HL-60 (cell line): ENCODE results near the gene GSDMA.

Experiments used
- POLR2AphosphoS5 ChIP-seq: IDR thresholded peaks from 2 replicates; pipeline ENCODE4 v1.6.1; 2012; ENCODE audit warnings: low read depth
- SPI1 ChIP-seq: IDR thresholded peaks from 2 replicates; pipeline ENCODE4 v1.6.1; 2012; ENCODE audit warnings: low read depth, mild to moderate bottlenecking, borderline replicate concordance
- TF ChIP-seq, protein P1 (sequence below): IDR thresholded peaks from one replicate; pipeline ENCODE4 v1.5.1; 2011; ENCODE audit warnings: low read length, control low read depth, inconsistent platforms; ENCODE audit not compliant: insufficient read depth
- TF ChIP-seq, protein P2 (sequence below): IDR thresholded peaks from 2 replicates; pipeline ENCODE4 v1.6.1; 2012; ENCODE audit warnings: low read depth; ENCODE audit not compliant: insufficient replicate concordance

DNA sequence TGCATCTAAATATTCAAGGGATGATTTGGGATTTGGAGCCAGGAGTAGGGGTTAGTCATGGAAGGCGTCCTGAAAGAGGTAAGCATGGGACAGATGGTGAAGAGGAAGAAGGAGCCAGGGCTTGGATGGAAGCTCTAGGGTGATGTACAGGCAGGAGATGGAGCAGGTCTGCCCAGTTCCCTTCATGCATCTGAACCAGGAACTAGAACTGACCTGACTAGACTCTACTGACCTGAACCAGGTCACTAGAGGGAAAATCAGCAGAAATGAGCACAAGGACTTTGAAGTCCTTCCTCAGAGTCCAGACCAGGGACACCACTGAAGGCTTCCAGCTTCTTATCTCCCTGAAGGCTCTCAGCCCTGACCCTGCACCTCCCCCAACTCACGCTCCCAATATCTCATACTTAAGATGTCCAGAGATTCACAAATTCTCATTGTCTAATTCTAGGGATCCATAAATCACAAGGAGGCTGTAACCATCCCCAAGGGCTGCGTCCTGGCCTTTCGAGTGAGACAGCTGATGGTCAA lies 8.3 kb downstream of the GSDMA start:
- TF ChIP-seq, protein P1, sequence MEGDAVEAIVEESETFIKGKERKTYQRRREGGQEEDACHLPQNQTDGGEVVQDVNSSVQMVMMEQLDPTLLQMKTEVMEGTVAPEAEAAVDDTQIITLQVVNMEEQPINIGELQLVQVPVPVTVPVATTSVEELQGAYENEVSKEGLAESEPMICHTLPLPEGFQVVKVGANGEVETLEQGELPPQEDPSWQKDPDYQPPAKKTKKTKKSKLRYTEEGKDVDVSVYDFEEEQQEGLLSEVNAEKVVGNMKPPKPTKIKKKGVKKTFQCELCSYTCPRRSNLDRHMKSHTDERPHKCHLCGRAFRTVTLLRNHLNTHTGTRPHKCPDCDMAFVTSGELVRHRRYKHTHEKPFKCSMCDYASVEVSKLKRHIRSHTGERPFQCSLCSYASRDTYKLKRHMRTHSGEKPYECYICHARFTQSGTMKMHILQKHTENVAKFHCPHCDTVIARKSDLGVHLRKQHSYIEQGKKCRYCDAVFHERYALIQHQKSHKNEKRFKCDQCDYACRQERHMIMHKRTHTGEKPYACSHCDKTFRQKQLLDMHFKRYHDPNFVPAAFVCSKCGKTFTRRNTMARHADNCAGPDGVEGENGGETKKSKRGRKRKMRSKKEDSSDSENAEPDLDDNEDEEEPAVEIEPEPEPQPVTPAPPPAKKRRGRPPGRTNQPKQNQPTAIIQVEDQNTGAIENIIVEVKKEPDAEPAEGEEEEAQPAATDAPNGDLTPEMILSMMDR, result no peak
- TF ChIP-seq POLR2AphosphoS5 (no peak), SPI1 (no peak)
- TF ChIP-seq, protein P2, sequence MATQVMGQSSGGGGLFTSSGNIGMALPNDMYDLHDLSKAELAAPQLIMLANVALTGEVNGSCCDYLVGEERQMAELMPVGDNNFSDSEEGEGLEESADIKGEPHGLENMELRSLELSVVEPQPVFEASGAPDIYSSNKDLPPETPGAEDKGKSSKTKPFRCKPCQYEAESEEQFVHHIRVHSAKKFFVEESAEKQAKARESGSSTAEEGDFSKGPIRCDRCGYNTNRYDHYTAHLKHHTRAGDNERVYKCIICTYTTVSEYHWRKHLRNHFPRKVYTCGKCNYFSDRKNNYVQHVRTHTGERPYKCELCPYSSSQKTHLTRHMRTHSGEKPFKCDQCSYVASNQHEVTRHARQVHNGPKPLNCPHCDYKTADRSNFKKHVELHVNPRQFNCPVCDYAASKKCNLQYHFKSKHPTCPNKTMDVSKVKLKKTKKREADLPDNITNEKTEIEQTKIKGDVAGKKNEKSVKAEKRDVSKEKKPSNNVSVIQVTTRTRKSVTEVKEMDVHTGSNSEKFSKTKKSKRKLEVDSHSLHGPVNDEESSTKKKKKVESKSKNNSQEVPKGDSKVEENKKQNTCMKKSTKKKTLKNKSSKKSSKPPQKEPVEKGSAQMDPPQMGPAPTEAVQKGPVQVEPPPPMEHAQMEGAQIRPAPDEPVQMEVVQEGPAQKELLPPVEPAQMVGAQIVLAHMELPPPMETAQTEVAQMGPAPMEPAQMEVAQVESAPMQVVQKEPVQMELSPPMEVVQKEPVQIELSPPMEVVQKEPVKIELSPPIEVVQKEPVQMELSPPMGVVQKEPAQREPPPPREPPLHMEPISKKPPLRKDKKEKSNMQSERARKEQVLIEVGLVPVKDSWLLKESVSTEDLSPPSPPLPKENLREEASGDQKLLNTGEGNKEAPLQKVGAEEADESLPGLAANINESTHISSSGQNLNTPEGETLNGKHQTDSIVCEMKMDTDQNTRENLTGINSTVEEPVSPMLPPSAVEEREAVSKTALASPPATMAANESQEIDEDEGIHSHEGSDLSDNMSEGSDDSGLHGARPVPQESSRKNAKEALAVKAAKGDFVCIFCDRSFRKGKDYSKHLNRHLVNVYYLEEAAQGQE, result no peak
